Measurements from ENCODE around the gene COL4A1.

The COL4A1 gene

GRCh38 chr13:110308656-110309359 lies 1.9 kb upstream of the COL4A1 start:
- no peak for DNase-seq (ENCODE audit: low spot score)

- DNase-seq (ENCODE audit: low spot score): no peak
Observed at GRCh38 chr13:110307767-110308655, 1.1 kb upstream of the COL4A1 start.

- no peak for DNase-seq (ENCODE audit: low spot score)
Observed at GRCh38 chr13:110306340-110306959, 507 bp downstream of the COL4A1 start.

GRCh38 chr13:110305949-110306339 lies 1.0 kb downstream of the COL4A1 start:
- DNase-seq (ENCODE audit: low spot score): no peak

GRCh38 chr13:110305544-110305943 lies 1.4 kb downstream of the COL4A1 start:
- no peak for DNase-seq (ENCODE audit: low spot score)

- DNase-seq (ENCODE audit: low spot score): no peak
Observed at GRCh38 chr13:110305001-110305400, 2.0 kb downstream of the COL4A1 start.

- DNase-seq (ENCODE audit: low spot score): no peak
Observed at GRCh38 chr13:110304256-110304655, 2.7 kb downstream of the COL4A1 start.

- DNase-seq (ENCODE audit: low spot score): no peak
Observed at GRCh38 chr13:110303644-110304043, 3.3 kb downstream of the COL4A1 start.

GRCh38 chr13:110302997-110303396 lies 4.0 kb downstream of the COL4A1 start:
- DNase-seq (ENCODE audit: low spot score): no peak

- DNase-seq (ENCODE audit: low spot score): no peak
Observed at GRCh38 chr13:110301606-110302553, 5.1 kb downstream of the COL4A1 start.

- no peak for DNase-seq (ENCODE audit: low spot score)
Observed at GRCh38 chr13:110301083-110301482, 5.9 kb downstream of the COL4A1 start.

- DNase-seq (ENCODE audit: low spot score): no peak
Observed at GRCh38 chr13:110300090-110300815, 6.7 kb downstream of the COL4A1 start.

GRCh38 chr13:110299283-110299840 lies 7.6 kb downstream of the COL4A1 start:
- no peak for DNase-seq (ENCODE audit: low spot score)

- no peak for DNase-seq (ENCODE audit: low spot score)
Observed at GRCh38 chr13:110298505-110299282, 8.3 kb downstream of the COL4A1 start.

GRCh38 chr13:110297766-110298504 lies 9.0 kb downstream of the COL4A1 start:
- DNase-seq (ENCODE audit: low spot score): no peak

- no peak for DNase-seq (ENCODE audit: low spot score)
Observed at GRCh38 chr13:110297011-110297410, 9.9 kb downstream of the COL4A1 start.

- no peak for DNase-seq (ENCODE audit: low spot score)
Observed at GRCh38 chr13:110294622-110295021, 12.3 kb downstream of the COL4A1 start.

GRCh38 chr13:110294146-110294545 lies 12.8 kb downstream of the COL4A1 start:
- DNase-seq (ENCODE audit: low spot score): no peak

- no peak for DNase-seq (ENCODE audit: low spot score)
Observed at GRCh38 chr13:110293649-110294048, 13.3 kb downstream of the COL4A1 start.

All from CD4-positive, alpha-beta T cell treated with Interleukin-15 for 4 hours (primary cell).